Esophagus muscularis mucosa (tissue), 3 donors: ENCODE measurements around the gene KIFAP3.

Source experiments
- EP300 ChIP-seq: sonication (generic); formaldehyde crosslinking; IDR thresholded peaks from one replicate; pipeline ENCODE4 v1.6.1; 2017; ENCODE audit warnings: antibody characterized with exemption
- TF ChIP-seq, protein P1 (sequence below), 3 experiments: fragments of 200-600 bp in 2 of 3; fragments of 450-650 bp in 1 of 3; sonication (generic) in 2 of 3; IDR thresholded peaks; one replicate each; pipeline ENCODE4 v1.5.1; 2017 to 2019; ENCODE audit warnings: antibody characterized with exemption in 3 of 3, mild to moderate bottlenecking in 2 of 3, moderate library complexity in 1 of 3

GRCh38 chr1:170073893-170074249 is 624 bp downstream of the KIFAP3 start:
- TF ChIP-seq, protein P1, sequence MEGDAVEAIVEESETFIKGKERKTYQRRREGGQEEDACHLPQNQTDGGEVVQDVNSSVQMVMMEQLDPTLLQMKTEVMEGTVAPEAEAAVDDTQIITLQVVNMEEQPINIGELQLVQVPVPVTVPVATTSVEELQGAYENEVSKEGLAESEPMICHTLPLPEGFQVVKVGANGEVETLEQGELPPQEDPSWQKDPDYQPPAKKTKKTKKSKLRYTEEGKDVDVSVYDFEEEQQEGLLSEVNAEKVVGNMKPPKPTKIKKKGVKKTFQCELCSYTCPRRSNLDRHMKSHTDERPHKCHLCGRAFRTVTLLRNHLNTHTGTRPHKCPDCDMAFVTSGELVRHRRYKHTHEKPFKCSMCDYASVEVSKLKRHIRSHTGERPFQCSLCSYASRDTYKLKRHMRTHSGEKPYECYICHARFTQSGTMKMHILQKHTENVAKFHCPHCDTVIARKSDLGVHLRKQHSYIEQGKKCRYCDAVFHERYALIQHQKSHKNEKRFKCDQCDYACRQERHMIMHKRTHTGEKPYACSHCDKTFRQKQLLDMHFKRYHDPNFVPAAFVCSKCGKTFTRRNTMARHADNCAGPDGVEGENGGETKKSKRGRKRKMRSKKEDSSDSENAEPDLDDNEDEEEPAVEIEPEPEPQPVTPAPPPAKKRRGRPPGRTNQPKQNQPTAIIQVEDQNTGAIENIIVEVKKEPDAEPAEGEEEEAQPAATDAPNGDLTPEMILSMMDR (IDR thresholded peaks at IDR 0.05): no peak
- no peak for TF ChIP-seq EP300
